Regular cardiac myocyte (primary cell): ENCODE results near the gene HSPA5. TPM values are rescaled to one million over a fixed set of nuclear protein-coding genes. Genes with fewer than 3 reads are reported as not detected.

Source experiments
- total RNA-seq: library from RNA; depleted of rRNA; stranded (reverse); fragments of >200 nt; gene quantifications from 2 replicates; pipeline ENCODE4 v1.2.3, GENCODE V29; 2014

The HSPA5 gene
- total RNA-seq: 355 and 538 TPM in 2 replicates

GRCh38 chr9:125241000-125241862, at the start of gene HSPA5:
HSPA5 (minus strand) TSS chr9:125241343; CDS start chr9:125241126, 217 bp downstream.

GRCh38 chr9:125261501-125262293, 20.6 kb upstream of the HSPA5 start, which contains the start of gene GAPVD1:
GAPVD1 (plus strand) TSS chr9:125261826; CDS start chr9:125298922, 37,096 bp downstream.

GRCh38 chr9:125200216-125201047, 40.7 kb downstream of the HSPA5 start, which contains the start of gene RABEPK:
RABEPK (plus strand) TSS chr9:125200542; CDS start chr9:125203014, 2,472 bp downstream.

DNA sequence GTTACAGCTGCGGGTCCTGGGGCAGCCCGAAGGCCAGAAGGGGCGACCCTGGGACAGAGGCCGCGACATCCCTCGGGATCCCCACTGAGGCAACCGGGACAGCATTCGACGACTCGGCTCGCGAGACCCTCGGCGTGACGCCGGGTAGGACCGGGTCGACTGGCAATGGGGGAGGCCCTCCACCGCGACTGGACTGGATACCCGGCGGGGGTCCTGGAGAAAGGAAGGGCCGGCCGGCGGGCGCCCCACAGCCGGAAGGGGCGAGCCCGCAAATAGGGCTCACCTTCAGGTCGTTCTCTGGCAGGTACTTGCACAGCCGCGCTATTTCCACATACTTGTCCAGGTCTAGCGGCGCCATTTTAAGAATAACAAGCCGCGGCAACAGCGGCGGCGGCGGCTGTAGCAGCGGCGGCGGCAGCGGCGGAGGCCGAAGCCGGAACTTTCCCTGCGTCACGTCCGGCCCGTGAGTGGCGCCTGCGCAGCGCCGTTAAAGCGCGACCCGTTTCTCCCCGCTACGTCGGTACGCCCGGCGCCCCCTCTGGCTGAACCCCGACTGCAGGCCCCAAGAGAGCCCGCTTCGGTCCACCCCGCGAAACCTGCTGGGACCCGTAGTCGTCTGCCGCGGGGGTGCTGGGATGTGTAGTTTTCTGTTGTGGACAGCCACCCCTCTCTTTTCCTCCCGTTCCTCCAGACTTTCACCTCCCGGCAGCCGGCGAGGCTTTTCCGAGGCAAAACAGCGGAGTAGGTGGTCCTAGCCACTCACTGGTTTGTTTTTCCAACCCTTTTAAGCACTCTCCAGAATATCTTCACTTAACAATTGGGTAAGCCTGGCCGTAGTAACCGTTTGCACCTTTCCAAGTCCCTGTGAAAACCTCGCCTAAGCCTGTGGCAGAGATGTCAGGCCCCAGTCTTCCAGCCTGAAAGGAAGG, 51.5 kb downstream of the HSPA5 start, which contains the start of gene PPP6C:
TSS of gene PPP6C (minus strand) at position 443 of the 929 bp plus-strand sequence. CDS start at position 358, 85 bp downstream.

Other genes starting within 250 kb of the HSPA5 start
- gene SCAI, start 97.8 kb downstream of the HSPA5 start, total RNA-seq: 4.6 and 7.6 TPM in 2 replicates
- 12.7 and 13.0 TPM in 2 replicates for gene PPP6C, start 51.5 kb downstream of the HSPA5 start, total RNA-seq
- gene RABEPK, start 40.8 kb downstream of the HSPA5 start, total RNA-seq: 23.4 and 52.1 TPM in 2 replicates
- gene GAPVD1, start 20.5 kb upstream of the HSPA5 start, total RNA-seq: 40.6 and 50.8 TPM in 2 replicates